ENCODE measurements around the gene GAPVD1.

GRCh38 chr9:125241000-125241862 is 20.4 kb upstream of the GAPVD1 start, which contains the start of gene HSPA5:
- TF ChIP-seq RAD21 (IDR thresholded peaks at IDR 0.05; ENCODE audit: low read depth) (no peak), JUND (IDR thresholded peaks at IDR 0.05) (no peak), EZH2phosphoT487 (IDR thresholded peaks at IDR 0.05; ENCODE audit: borderline replicate concordance) (no peak)
